Stimulated activated CD4-positive, alpha-beta T cell treated with anti-CD3 and anti-CD28 coated beads, Interleukin-1b, Interleukin-23, amount 100 ng/mL, for 4 hours (primary cell): ENCODE measurements around the gene SSBP1.
"Not testable (repeated sequence)": the region's sequence is repeated elsewhere in the genome, so short reads cannot be mapped to it uniquely, and the experiment has no call there.

Experiments used
- DNase-seq, 2 donors: peaks; one replicate each; pipeline ENCODE4 v3.0.0-alpha.2; 2020; ENCODE audit warnings: low read depth in 2 of 2

SSBP1 gene

GRCh38 chr7:141709318-141709717, 28.8 kb upstream of the SSBP1 start:
- no peak for DNase-seq

GRCh38 chr7:141709749-141710148, 28.4 kb upstream of the SSBP1 start:
- no peak for DNase-seq

GRCh38 chr7:141710301-141710700, 27.9 kb upstream of the SSBP1 start:
- DNase-seq, result no peak

DNA sequence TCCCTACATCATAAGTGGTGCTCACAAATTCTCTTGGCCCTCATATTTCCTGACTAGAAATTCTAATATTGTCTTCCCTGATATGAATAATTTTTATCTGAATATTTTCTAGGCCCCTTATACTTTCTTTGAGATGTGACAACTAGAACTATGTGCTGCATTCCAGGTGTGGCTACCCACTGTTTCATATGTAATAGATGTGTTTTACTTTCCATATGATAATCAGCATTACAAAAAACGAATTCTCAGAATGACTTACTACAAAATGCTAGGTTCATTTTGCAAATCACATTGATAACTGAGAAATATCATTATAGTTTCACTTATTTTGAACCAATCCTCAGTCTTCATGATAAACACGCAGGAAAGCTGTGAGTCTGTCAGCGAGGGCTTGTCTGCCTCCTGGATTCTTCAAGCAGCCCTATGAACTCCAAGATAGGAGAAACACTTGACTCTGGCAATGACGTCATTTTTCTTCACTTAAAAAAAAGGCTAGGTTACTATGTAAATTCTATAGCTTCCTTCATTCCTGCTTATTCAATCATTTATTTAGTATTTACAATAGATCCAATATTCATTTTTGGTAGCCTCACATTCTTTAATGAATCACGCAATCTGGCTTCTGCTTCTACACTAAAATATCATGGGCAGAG, 25.4 kb upstream of the SSBP1 start:
- no peak for DNase-seq

DNA sequence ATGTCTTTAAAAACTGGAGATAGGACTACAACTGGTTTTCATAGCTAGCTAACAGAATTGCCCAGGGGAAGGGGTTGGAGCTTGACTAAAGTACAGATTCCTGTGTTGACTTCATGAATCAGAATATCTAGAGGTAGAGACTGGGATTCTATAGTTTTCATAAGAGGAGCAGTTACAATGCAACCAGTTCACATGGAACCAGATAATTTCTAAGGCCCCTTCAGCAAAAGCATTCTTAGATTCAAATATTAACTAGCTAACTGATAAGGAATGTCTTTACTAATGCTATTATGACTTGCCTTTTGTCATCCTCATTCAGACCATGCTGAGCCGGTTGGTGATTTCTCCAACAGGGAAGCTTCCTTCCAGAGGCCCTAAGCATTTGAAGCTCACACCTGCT, 24.3 kb upstream of the SSBP1 start:
- DNase-seq, result no peak

- no peak for DNase-seq
Observed at GRCh38 chr7:141714571-141714970, 23.6 kb upstream of the SSBP1 start.

DNA sequence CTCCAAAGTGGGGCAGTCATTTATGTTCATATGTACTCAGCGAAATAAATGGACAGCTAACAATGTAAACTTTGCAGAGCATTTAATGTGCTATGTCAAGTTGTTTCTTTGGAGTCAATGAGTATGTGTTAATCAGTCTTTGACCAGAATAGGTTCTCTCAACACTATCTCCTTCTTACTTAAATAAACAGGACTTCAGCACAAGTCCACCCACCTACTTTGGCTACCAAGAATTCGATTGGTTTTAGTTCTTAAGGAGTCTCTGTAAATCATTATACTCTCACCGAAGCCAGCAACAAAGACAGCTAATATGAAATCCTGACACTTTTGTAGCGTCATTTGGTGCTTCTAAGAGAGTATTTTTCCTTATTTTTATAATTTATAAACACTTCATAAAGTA, 23.1 kb upstream of the SSBP1 start:
- DNase-seq, result no peak

DNA sequence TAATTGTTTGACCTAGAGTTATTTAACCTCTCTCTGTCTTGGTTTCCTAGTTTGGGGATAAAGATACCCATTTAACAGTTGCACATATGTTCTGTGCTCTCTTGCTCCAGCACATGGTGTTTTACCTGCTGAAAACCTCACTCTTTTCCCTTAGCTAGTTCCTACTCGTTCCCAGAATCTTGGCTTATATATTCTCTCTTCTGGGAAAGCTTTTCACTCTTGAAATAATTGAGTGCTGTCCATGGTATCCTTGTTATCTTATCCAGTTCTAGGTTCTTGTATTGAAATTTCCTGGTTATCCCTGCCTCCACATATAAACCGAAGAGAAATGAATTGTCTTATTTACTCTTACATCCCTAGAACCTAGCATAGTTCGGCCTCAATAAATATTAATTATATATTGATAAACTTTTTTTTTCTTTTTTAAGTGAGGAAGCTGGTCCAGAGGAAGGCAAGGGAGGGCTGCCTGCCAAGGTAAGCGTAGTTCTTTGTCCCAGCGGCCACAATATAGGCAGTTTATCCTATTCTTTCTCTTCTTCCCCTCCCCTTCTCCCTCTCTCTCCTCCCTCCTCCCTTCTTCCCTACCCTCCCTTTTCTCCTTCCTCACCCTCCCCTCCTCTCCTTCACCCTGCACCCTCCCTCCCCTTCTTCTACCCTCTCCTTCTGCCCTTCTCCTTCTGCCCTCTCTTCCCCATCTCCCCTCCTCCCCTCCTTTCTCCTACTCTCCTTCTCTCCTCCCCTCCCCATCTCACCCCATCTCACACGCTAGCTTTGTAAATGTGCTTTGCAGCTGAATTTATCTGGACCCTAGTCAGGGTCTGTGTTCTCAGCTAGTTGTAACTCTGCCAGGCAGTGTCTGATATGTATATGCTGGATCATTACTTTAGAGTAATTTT, 22.1 kb upstream of the SSBP1 start:
- no peak for DNase-seq

DNA sequence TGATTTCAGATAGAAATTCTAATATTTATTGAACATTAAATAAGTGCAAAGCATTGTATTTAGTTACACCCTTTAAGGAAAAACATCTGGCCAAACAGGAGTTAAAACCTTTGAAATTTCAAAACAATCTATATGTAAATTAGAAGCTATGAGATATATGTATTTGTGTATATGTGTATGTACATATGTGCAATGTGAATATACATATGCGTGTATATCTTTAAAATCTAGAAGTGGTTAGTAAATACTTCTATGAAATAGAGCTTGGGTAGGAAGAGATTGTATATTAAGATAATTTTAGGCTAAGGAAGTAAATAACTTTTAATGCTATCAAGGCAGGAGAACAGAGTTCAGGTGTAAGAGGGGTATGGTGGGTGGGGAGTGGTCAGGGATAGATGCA, 20.7 kb upstream of the SSBP1 start:
- DNase-seq, result no peak

DNA sequence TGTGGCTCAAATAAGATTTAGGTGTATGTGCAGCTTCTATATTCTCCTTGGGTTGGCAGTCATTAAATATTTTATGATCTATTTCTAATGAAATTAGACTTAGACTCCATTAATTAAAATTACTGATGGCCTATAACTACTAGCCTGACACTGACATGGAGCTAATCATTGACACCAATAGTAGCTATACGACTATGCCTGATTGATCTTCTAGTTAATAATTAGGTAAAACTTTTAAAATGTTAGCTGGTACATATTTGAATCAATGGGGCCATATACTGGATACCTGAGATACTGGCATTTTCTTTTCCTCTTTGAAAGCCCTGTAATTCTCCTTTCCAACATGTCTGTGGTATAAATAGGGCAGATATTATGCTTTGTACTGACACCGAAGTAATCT, 15.6 kb upstream of the SSBP1 start:
- DNase-seq, result no peak

DNA sequence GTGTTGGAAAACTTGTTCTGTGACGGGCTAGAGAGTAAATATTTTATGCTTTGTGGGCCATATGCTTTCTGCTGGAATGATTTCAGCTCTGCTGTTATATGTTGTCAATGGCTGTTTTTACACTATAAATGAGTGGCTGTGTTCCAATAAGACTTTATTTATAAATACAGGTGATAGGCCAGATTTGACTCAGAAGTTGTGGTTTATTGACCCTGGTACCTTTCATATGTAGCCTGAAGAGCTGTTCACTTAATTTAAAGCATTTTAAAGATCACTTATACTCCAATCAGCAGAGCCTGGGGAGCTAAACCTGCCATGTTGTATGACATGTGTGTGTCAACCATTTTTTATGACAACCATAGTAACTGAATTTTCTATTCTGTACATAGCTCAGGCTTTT, 9.1 kb upstream of the SSBP1 start:
- DNase-seq, result no peak

- no peak for DNase-seq
Observed at GRCh38 chr7:141731476-141732149, 6.5 kb upstream of the SSBP1 start.

DNA sequence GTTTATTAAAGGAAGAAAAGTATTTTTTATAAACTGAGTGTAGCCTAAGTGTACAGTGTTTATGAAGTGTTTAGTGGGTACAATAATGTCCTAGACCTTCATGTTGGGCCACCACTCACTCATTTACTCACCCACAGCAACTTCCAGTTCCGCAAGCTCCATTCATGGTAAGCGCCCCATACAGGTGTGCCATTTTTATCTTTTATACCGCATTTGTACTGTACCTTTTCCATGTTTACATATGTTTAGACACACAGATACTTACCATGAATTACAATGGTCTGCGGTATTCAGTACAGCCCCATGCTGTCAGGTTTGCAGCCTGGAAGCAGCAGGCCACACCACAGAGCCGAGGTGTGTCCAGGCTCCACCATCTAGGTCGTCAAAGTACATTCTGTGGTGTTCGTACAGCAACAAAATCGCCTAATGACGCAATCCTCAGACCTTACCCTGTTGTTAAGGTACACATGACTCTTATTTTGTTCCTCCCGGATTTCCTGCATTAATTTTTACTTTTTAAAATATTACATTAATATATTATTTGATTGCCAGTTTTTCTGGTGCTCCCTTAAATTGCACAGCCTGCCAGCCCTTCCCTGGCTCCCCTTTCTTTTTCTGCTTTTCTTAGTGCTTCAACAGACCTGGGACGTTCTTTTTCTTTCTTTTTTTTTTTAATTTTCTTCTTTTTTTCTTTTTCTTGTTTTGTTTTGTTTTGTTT, 881 bp upstream of the SSBP1 start:
- no peak for DNase-seq

DNA sequence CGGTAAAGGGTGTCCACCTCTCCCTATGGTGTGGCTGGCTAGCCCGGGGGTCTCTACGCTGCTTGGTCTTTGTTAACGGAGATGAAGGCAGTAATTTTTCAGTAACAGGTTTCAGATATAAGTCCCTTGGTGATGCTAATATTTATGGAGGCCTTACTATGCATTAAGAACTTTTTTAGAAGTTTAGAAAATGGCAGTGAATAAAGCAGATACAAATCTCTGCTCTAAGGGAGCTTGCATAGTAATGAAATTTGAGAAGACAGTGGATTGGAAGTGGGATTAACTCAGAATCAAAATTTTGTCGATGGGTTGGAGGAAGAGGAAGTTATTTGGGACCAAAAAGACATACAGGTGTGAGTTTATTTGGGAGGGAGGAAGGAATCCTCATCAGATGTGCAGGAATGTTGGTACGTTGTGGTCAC, 445 bp downstream of the SSBP1 start:
- no peak for DNase-seq

GRCh38 chr7:141739250-141739649, 1.1 kb downstream of the SSBP1 start:
- DNase-seq, result no peak

- DNase-seq, result no peak
Observed at GRCh38 chr7:141742229-141742628, 4.1 kb downstream of the SSBP1 start.

DNA sequence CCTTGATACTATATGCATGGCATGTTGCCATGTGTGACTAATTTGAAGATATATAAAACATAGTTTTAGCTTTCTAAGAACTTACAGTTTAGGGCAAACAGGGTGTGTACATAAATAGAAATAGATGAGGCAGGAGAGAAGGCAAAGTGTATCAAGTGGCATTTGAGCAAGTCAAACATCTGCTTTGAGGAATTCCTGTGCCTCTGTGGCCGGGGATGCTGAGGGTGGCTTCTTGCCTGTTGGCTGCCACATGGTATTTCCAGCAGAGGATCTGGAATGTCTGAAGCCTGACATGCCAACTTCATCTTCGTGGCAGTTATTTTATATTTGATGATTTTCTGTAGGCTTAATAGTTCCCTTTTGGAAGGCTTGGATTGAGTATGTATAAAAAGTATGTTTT, 6.0 kb downstream of the SSBP1 start:
- DNase-seq, result no peak

- no peak for DNase-seq
Observed at GRCh38 chr7:141748396-141748795, 10.2 kb downstream of the SSBP1 start.

DNA sequence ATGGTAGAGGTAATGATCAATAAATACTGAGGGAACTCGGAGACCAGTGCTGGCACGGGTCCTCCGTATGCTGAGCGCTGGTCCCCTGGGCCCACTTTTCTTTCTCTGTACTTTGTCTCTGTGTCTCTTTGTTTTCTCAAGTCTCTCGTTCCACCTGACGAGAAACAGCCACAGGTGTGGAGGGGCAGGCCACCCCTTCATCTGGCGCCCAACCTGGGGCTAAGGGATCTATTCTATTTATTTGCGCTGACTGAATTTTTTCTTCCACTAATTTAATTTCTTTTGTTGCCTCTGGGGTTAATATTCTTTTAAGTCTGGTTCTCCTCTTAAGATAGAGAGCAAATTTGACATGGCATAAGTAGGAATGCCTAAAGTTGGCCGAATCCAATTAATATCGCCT, 13.7 kb downstream of the SSBP1 start:
- DNase-seq, result not testable (repeated sequence)

GRCh38 chr7:141752634-141753033, 14.5 kb downstream of the SSBP1 start:
- no peak for DNase-seq

GRCh38 chr7:141754939-141755338, 16.8 kb downstream of the SSBP1 start:
- DNase-seq, result no peak

DNA sequence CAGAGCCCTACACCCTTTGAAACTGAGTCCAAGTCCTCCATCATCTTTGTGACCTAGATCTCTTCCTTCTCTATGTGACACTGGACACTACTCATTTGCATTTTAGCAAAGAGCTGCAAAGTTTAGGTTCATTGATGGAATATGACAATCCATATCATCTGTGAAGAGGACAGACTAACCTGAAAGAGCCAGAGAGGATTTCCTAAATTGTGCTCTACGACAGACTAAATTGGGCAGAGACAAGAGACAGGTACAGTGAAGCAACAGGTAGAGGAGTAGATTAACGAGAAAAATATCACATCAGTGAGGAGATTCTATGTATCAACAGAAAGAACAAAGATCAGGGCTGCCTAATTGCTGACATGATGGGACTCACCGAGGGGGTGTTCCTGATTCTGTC, 25.6 kb downstream of the SSBP1 start, which contains the start of gene TAS2R3:
Gene TAS2R3, plus strand, starts transcription at position 301 of the 400 bp plus-strand sequence. Its CDS starts 62 bp downstream, at position 363.
- DNase-seq, result no peak
